Measurements from ENCODE around the gene MFGE8. TPM values are rescaled to one million over a fixed set of nuclear protein-coding genes. Genes with fewer than 3 reads are reported as not detected.
A peak's percentile ranks its signal among the peaks of the same experiment; 100 is the strongest.

The MFGE8 gene
- polyA plus RNA-seq, 1 donor (not counting 4 experiments of a cell fraction or from before 2014, with no cell fraction given): 55.3 TPM

DNA sequence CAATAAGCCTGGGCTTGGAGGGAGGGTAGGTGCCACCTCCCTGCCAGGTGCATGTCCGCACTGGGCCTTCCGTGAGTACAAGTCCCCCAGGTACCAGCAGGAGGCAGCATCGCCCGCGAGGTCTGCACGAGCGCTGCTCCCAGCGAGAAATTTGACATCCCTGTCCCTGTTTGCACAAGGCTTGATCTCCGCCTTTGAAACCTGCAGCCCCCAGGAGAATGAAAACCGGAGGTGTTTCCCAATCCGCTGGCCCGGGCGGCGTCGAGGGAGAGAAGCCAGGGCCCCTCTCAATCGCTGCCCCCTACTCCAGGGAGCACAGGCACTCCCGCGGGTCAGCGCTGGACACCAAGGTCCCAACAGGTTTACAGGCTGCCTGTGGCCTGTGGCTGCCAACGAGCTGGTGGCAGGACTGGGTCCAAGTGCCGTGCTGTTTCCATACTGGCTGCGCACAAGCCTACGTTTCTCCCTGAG is 18.8 kb downstream of the MFGE8 start:
- H3K79me2 ChIP-seq (ENCODE audit: control insufficient read depth, insufficient read depth, low read length): no peaks in the 10 kb centered on the region
- no peak overlapping the region for H3K9ac ChIP-seq (ENCODE audit: control insufficient read depth, extremely low read depth, insufficient read depth, low read length)
- no peaks in the 10 kb centered on the region for H3K9me3 ChIP-seq (ENCODE audit: control insufficient read depth, low read depth, low read length)
- dilution Hi-C loops (cut with MboI; ENCODE audit: extremely low pct_ligation_motif_present, low sequenced_read_pairs): no loop called here
- no peak overlapping the region for H3K27ac ChIP-seq (ENCODE audit: control insufficient read depth, insufficient read depth, low read length)
- FAIRE-seq (peak; percentile 77), DNase-seq (ENCODE audit: low read depth, low spot score) (no peak)
- H3K4me3 ChIP-seq (ENCODE audit: control insufficient read depth in 2 of 3, extremely low read depth in 1 of 3, insufficient read depth in 2 of 3, low read depth in 1 of 3, low read length in 3 of 3): peak overlapping the region; percentile 42 to 77 (median 67)
- no peaks in the 10 kb centered on the region for H3K9me1 ChIP-seq (ENCODE audit: control insufficient read depth, extremely low read depth, insufficient read depth, low read length)
- peak overlapping the region; percentile 81 for H3K4me2 ChIP-seq (ENCODE audit: control insufficient read depth, extremely low read depth, insufficient read depth, low read depth, low read length)
- TF ChIP-seq, protein P1, sequence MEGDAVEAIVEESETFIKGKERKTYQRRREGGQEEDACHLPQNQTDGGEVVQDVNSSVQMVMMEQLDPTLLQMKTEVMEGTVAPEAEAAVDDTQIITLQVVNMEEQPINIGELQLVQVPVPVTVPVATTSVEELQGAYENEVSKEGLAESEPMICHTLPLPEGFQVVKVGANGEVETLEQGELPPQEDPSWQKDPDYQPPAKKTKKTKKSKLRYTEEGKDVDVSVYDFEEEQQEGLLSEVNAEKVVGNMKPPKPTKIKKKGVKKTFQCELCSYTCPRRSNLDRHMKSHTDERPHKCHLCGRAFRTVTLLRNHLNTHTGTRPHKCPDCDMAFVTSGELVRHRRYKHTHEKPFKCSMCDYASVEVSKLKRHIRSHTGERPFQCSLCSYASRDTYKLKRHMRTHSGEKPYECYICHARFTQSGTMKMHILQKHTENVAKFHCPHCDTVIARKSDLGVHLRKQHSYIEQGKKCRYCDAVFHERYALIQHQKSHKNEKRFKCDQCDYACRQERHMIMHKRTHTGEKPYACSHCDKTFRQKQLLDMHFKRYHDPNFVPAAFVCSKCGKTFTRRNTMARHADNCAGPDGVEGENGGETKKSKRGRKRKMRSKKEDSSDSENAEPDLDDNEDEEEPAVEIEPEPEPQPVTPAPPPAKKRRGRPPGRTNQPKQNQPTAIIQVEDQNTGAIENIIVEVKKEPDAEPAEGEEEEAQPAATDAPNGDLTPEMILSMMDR (optimal IDR thresholded peaks at IDR 0.05 in 1 of 3, IDR thresholded peaks at IDR 0.05 in 1 of 3, conservative IDR thresholded peaks at IDR 0.05 in 1 of 3; ENCODE audit: extremely low read depth in 1 of 3, insufficient read depth in 2 of 3, low read length in 3 of 3): peak; percentile 91 to 99 (median 96)
- TF ChIP-seq EZH2 (IDR thresholded peaks at IDR 0.05; ENCODE audit: low read length): no peak
- no peaks in the 10 kb centered on the region for H3K27me3 ChIP-seq (ENCODE audit: control insufficient read depth, extremely low read depth, insufficient read depth, low read length)
- peaks cover 19% of the 10 kb centered on the region for H3K4me1 ChIP-seq (ENCODE audit: control insufficient read depth, extremely low read depth, insufficient read depth, low read length)
- no peaks in the 10 kb centered on the region for H3K36me3 ChIP-seq (ENCODE audit: control insufficient read depth in 2 of 2, extremely low read depth in 1 of 2, insufficient read depth in 2 of 2, low read length in 2 of 2)
- peak overlapping the region; percentile 49 for H2AFZ ChIP-seq (ENCODE audit: control insufficient read depth, low read length)
- H4K20me1 ChIP-seq (ENCODE audit: control insufficient read depth, extremely low read depth, insufficient read depth, low read length): no peaks in the 10 kb centered on the region

DNA sequence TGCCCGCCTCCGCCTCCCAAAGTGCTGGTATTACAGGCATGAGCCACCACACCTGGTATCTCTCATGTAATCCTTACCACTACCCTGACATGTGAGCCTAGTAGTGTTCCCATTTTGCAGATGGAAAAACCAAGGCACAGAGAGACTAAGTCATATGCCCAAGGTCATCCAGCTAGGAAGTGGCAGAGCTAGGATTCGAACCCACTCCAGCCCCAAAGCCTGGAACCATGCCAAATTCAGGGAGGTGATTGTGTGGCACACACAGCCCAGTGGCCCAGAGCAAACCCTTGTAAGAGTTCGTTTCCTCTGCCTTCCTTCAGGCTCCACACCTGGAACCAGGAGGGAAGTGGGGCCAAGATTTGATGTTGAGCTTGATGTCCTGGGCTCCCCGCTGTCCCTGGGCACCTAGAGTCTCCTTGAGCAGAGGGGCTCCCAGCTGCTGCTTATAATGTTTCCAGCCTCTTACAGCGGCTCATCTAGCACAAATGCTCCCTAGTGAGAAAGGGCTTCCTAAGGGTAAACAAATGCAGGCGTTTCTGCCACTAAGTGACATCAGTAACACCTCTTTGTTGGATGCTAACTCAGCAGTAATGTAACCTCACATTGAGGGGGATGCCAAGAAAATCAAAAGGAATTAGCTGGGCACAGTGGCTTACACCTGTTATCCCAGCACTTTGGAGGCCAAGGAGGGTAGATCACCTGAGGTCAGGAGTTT is 21.5 kb downstream of the MFGE8 start:
- H3K27me3 ChIP-seq (ENCODE audit: control insufficient read depth, extremely low read depth, insufficient read depth, low read length): no peaks in the 10 kb centered on the region
- no peak overlapping the region for H3K27ac ChIP-seq (ENCODE audit: control insufficient read depth, insufficient read depth, low read length)
- H3K4me3 ChIP-seq (ENCODE audit: control insufficient read depth in 2 of 3, extremely low read depth in 1 of 3, insufficient read depth in 2 of 3, low read depth in 1 of 3, low read length in 3 of 3): no peak overlapping the region
- dilution Hi-C loops (cut with MboI; ENCODE audit: extremely low pct_ligation_motif_present, low sequenced_read_pairs): no loop called here
- no peak overlapping the region for H3K4me2 ChIP-seq (ENCODE audit: control insufficient read depth, extremely low read depth, insufficient read depth, low read depth, low read length)
- H3K9me1 ChIP-seq (ENCODE audit: control insufficient read depth, extremely low read depth, insufficient read depth, low read length): no peaks in the 10 kb centered on the region
- TF ChIP-seq, protein P1 (optimal IDR thresholded peaks at IDR 0.05 in 1 of 3, IDR thresholded peaks at IDR 0.05 in 1 of 3, conservative IDR thresholded peaks at IDR 0.05 in 1 of 3; ENCODE audit: extremely low read depth in 1 of 3, insufficient read depth in 2 of 3, low read length in 3 of 3): no peak
- no peak for TF ChIP-seq EZH2 (IDR thresholded peaks at IDR 0.05; ENCODE audit: low read length)
- H3K36me3 ChIP-seq (ENCODE audit: control insufficient read depth in 2 of 2, extremely low read depth in 1 of 2, insufficient read depth in 2 of 2, low read length in 2 of 2): no peaks in the 10 kb centered on the region
- H3K79me2 ChIP-seq (ENCODE audit: control insufficient read depth, insufficient read depth, low read length): no peaks in the 10 kb centered on the region
- no peak for DNase-seq (ENCODE audit: low read depth, low spot score)
- no peak overlapping the region for H2AFZ ChIP-seq (ENCODE audit: control insufficient read depth, low read length)
- H3K9ac ChIP-seq (ENCODE audit: control insufficient read depth, extremely low read depth, insufficient read depth, low read length): no peak overlapping the region
- no peaks in the 10 kb centered on the region for H4K20me1 ChIP-seq (ENCODE audit: control insufficient read depth, extremely low read depth, insufficient read depth, low read length)
- H3K9me3 ChIP-seq (ENCODE audit: control insufficient read depth, low read depth, low read length): no peaks in the 10 kb centered on the region
- FAIRE-seq: no peak
- H3K4me1 ChIP-seq (ENCODE audit: control insufficient read depth, extremely low read depth, insufficient read depth, low read length): peaks cover 10% of the 10 kb centered on the region
